LNCAP (cell line): Measurements from ENCODE around the gene KDM2B.

ENCODE experiments used
- TF ChIP-seq, protein P1 (sequence below): fragments of 450-650 bp; IDR thresholded peaks from 2 replicates; pipeline ENCODE4 v1.5.1; 2017; ENCODE audit warnings: mild to moderate bottlenecking

The KDM2B gene

DNA sequence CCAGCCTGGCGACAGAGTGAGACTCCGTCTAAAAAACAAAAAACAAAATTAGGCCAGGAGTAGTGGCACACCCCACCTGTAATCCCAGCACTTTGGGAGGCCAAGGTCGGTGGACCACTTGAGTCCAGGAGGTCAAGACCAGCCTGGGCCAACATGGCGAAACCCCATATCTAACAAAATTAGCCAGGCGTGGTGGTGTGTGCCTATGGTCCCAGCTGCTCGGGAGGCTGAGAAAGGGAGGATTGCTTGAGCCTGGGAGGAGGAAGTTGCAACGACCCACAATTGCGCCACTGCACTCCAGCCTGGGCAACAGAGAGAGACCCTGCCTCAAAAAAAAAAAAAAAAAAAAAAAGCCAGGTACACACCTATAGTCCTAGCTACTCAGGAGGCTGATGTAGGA is 37.0 kb downstream of the KDM2B start:
- TF ChIP-seq, protein P1, sequence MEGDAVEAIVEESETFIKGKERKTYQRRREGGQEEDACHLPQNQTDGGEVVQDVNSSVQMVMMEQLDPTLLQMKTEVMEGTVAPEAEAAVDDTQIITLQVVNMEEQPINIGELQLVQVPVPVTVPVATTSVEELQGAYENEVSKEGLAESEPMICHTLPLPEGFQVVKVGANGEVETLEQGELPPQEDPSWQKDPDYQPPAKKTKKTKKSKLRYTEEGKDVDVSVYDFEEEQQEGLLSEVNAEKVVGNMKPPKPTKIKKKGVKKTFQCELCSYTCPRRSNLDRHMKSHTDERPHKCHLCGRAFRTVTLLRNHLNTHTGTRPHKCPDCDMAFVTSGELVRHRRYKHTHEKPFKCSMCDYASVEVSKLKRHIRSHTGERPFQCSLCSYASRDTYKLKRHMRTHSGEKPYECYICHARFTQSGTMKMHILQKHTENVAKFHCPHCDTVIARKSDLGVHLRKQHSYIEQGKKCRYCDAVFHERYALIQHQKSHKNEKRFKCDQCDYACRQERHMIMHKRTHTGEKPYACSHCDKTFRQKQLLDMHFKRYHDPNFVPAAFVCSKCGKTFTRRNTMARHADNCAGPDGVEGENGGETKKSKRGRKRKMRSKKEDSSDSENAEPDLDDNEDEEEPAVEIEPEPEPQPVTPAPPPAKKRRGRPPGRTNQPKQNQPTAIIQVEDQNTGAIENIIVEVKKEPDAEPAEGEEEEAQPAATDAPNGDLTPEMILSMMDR, result no peak

DNA sequence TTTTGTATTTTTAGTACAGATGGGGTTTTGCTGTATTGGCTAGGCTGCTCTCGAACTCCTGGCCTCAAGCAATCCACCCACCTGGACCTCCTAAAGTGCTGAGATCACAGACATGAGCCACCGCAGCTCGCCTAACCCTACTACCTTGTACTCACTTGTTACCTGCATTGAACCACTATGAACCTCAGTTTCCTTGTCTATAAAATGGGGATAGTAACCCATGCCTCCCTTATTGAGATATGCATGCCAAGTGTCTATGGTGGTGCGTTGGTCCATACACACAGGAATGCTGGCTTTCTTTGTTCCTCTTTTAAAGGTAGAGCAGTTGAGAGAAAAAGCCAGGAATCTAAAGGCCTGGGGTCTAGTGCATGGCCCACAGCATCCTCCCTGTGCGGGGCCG is 40.9 kb downstream of the KDM2B start:
- TF ChIP-seq, protein P1, result no peak

DNA sequence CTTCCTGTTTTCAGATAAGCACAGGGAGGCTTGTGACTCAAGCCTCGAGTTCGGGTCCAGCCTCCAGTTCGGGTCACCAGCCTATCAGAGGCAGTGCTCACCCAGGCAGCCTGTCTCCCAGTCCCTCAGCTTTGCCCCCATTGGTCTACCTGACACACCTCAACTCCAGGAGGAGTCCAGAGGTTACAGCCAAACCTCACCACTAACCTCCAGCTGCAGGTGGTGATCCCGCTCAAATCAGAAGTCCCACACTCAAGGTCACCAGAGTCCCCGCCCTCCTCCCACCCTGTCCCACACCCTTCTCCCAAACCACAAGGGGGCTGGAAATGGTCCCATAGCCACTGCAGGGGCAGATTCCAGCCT is 42.1 kb downstream of the KDM2B start:
- TF ChIP-seq, protein P1, result no peak

DNA sequence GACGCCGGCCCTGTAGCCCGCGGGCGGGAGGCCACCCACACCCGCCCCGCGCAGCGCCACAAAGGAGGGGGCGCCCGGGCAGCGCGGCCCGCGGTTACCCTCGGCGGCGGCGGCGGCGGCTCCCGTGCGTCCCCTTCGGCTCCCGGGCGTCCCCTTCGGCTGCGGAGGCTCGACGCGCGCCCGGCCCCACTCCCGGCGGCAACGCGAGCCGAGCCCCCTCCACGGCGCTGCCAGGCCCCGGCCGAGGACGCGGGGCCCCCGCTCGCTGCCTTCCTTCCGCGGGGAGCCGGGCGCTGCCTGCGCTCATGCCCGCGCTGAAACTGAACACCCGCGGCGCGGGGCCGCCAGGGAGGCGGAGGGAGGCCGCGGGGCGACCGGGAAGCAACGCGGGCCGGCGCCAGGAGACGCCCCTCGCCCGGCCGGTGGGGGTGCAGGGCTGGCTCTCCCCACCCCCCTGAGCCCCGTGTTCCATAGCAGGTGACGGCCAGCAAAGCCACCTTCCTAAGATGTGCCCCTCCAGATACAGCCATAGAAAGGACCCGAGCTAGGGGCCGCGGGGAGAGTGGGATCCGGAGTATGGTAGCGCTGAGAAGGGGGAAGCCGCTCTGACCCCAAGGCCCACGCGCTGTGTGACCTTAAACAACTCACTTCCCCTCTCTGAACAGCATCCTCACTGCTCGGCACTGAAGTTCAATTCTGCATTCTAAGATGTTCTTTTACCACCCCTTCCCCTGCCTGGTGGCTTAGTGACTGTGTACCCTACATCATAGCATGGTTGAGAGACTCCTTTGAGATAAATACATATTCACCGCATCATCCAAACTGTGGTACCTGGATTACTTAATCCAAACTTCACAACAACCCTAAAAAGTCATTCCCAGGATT is 42.8 kb downstream of the KDM2B start:
- TF ChIP-seq, protein P1, result no peak

DNA sequence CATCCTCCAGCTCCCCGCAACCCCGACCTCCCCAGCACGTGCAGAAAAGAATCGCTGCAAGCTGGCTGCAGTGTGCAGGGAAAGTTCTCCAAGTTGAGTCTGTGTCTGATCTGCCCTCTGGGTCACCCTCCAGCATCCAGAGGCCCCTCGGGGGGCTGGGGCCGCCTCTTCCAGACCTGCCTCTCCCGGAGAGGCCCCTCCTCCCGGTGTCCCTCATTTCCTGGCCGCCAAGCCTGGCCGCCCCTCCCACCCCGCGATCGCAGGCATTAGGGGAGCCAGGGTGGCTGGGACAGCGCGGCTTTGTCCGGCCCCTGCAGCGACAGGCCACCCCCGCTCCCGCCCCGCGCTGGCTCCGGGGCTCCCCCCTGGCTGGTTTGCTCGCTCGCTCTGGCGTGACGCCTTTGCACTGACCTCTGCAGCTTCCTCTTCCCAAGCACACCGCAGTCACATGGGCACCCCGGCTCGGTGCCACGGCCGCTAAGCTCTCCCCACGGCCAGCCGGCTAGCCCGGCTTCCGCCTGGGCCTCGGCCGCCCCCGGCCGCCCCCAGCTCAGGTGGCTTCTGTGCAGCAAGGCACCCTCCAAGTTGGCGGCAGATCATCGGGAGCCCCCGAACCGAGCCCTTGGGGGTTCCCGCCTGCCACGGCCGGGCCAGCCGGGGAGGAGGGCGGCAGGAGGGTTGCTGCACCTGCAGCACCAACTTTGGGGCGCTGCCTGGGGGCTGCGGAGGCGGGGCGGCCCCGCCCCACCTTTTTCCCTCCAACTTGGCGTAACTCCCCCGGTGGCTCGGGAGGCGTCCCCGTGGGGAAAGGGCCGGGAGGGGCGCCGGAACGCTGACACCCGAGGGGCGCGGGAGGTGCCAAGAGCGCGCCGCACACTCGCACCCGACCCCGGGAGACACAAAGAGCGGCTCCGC is 43.7 kb downstream of the KDM2B start:
- TF ChIP-seq, protein P1, result no peak

DNA sequence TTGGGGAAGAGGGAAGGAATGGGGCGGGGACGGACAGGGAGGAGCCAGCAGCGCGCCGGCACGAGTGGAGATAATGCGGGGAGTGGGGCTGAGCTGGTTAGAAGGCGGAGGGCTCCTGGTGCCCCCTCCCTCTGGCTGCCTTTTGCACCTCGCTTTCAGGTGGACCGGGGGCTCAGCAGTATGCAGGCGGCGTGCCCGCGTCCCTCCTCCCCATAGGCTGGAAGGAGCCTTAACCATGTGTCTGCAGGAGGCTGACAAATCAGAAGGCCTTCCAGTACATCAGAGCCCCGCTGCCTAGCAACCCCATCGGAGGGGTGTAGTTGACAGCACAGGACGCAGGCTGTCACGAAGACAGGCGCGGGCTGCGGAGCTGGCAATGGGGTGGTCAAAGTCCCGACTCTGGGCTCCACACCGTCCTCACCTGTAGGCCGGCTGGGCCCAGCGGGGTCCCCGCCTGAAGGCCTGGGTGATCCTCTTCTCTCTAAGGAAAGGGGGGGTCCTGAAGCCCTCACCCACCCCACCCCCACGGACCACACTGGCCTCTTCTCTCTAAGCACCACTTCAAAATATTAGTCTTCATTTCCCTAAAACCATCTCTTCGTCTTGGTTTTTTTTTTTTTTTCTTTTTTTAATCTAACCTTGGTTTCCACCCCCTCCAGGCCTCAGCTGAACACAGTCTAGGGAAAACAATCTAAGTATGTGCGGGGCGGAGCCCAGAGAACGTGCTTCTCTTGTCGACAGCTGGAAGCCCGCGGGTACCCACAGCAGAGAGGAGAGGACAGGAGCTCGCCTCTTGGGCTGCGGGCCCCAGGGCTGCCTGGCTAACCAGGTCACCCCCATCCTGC is 44.5 kb downstream of the KDM2B start:
- TF ChIP-seq, protein P1, result no peak
